GM12878 (cell line): ENCODE data around the gene CREBBP. TPM values are rescaled to one million over a fixed set of nuclear protein-coding genes. Genes with fewer than 3 reads are reported as not detected.
A peak's percentile ranks its signal among the peaks of the same experiment; 100 is the strongest.

ENCODE experiments used
- ATAC-seq: fragments of 200-7000 bp; cut with Tn5 transposase; 3 replicates; pipeline ENCODE4 v1.9.1; 2020; ENCODE audit warnings: mild to moderate bottlenecking, moderate library complexity
- BruUV-seq: library from RNA; stranded (reverse); fragments of 400-500 nt; replicated peaks from 2 replicates; lab custom pipeline; 2021; lab: Mats Ljungman, UMichigan
- CTCF ChIA-PET: fragments of 300-600 bp; sonication (Branson Sonifier 250); formaldehyde crosslinking; extraction: SDS; loops from one replicate; lab custom pipeline; 2021; ENCODE audit warnings: inconsistent platforms; lab: Yijun Ruan, JAX
- POLR2A ChIA-PET: fragments of 350-600 bp; formaldehyde crosslinking; extraction: SDS; loops from one replicate; lab custom pipeline; 2021; ENCODE audit warnings: inconsistent platforms; lab: Charles Lee
- RAD21 ChIA-PET: fragments of 300-600 bp; sonication (Branson Sonifier 250); formaldehyde crosslinking; loops from one replicate; lab custom pipeline; 2023; ENCODE audit warnings: antibody characterized with exemption; ENCODE audit not compliant: unreplicated experiment; lab: Charles Lee
- SMC1A ChIA-PET: fragments of 300-600 bp; sonication (Branson Sonifier 250); formaldehyde crosslinking; loops from one replicate; lab custom pipeline; 2023; ENCODE audit not compliant: unreplicated experiment, uncharacterized antibody; lab: Charles Lee
- DNase-seq: peaks from one replicate; pipeline ENCODE4 v3.0.0-alpha.2; 2011; ENCODE audit warnings: low read depth, low spot score
- FAIRE-seq: peaks from 3 replicates; lab custom pipeline; 2011; peaks lifted over from hg19 to GRCh38; lab: Jason Lieb, UNC
- H2AFZ ChIP-seq: 2 replicates; pipeline ENCODE4 v1.6.0; 2011; ENCODE audit warnings: low read depth, low read length, control low read depth; ENCODE audit not compliant: control insufficient read depth
- H3K27ac ChIP-seq: 2 replicates; pipeline ENCODE4 v1.5.1; 2011; ENCODE audit warnings: control low read depth; ENCODE audit not compliant: control insufficient read depth, insufficient read depth
- H3K27me3 ChIP-seq, 2 experiments: replicated peaks in 1 of 2; 2 replicates each; pipeline versions ENCODE4 v1.6.0 to v1.6.1; 2011; ENCODE audit warnings: low read length in 1 of 2; ENCODE audit not compliant: control insufficient read depth in 2 of 2, insufficient read depth in 2 of 2
- H3K36me3 ChIP-seq, 2 experiments: 2 replicates each; pipeline ENCODE4 v1.5.1; 2011; ENCODE audit warnings: low read length in 1 of 2; ENCODE audit not compliant: control insufficient read depth in 2 of 2, insufficient read depth in 2 of 2
- H3K4me1 ChIP-seq: 2 replicates; pipeline ENCODE4 v1.6.1; 2011; ENCODE audit warnings: mild to moderate bottlenecking, low read length, moderate library complexity, mixed read lengths; ENCODE audit not compliant: control insufficient read depth, insufficient read depth
- H3K4me2 ChIP-seq: 2 replicates; pipeline ENCODE4 v1.6.0; 2011; ENCODE audit warnings: control low read depth; ENCODE audit not compliant: control insufficient read depth, insufficient read depth
- H3K4me3 ChIP-seq: fragments of 200-600 bp; sonication (generic); 2 replicates; pipeline ENCODE4 v1.5.1; 2016
- H3K79me2 ChIP-seq: 2 replicates; pipeline ENCODE4 v1.6.0; 2011; ENCODE audit warnings: low read length; ENCODE audit not compliant: control insufficient read depth, insufficient read depth
- H3K9ac ChIP-seq: 2 replicates; pipeline ENCODE4 v1.8.0; 2011; ENCODE audit warnings: low read length, control low read depth, mixed read lengths; ENCODE audit not compliant: control insufficient read depth, insufficient read depth
- H3K9me3 ChIP-seq: replicated peaks from 3 replicates; pipeline ENCODE4 v1.5.1; 2011; ENCODE audit warnings: mild to moderate bottlenecking, low read length; ENCODE audit not compliant: control insufficient read depth, insufficient read depth
- H4K20me1 ChIP-seq: 2 replicates; pipeline ENCODE4 v1.6.0; 2011; ENCODE audit not compliant: control insufficient read depth, insufficient read depth
- BHLHE40 ChIP-seq, 2 experiments: fragments of 450-650 bp in 1 of 2; IDR thresholded peaks; 2 replicates each; pipeline ENCODE4 v1.6.1; 2011 to 2017; ENCODE audit warnings: low read depth in 2 of 2, borderline replicate concordance in 1 of 2, improper control_type of control experiment in 1 of 2, low read length in 1 of 2, mild to moderate bottlenecking in 1 of 2
- CHD2 ChIP-seq: IDR thresholded peaks from 2 replicates; pipeline ENCODE4 v1.6.1; 2011; ENCODE audit warnings: low read depth, low read length, improper control_type of control experiment, borderline replicate concordance
- IKZF2 ChIP-seq, 2 experiments: fragments of 450-650 bp; IDR thresholded peaks; 2 replicates each; pipeline ENCODE4 v1.6.1; 2017; ENCODE audit warnings: mild to moderate bottlenecking in 2 of 2, moderate library complexity in 2 of 2
- JUND ChIP-seq: IDR thresholded peaks from 2 replicates; pipeline ENCODE4 v1.6.1; 2012; ENCODE audit warnings: low read depth, mild to moderate bottlenecking, low read length, improper control_type of control experiment, moderate library complexity
- NBN ChIP-seq: fragments of 450-650 bp; IDR thresholded peaks from 2 replicates; pipeline ENCODE4 v1.6.1; 2016
- POLR2AphosphoS5 ChIP-seq: IDR thresholded peaks from 2 replicates; pipeline ENCODE4 v1.6.1; 2011; ENCODE audit warnings: mild to moderate bottlenecking, low read length, inconsistent platforms
- RELB ChIP-seq: fragments of 450-650 bp; IDR thresholded peaks from 2 replicates; pipeline ENCODE4 v1.6.1; 2017; ENCODE audit warnings: low read depth, mild to moderate bottlenecking, moderate library complexity
- TARDBP ChIP-seq: IDR thresholded peaks from 2 replicates; pipeline ENCODE4 v1.6.1; 2016; ENCODE audit warnings: borderline replicate concordance
- WGBS: methylation state at CpG from one replicate; pipeline ENCODE4 v1.1.6; 2016; ENCODE audit warnings: low lambda C conversion rate; ENCODE audit not compliant: insufficient replicate concordance, insufficient coverage; ENCODE audit errors: missing lambda C conversion rate; 5-methylcytosine and 5-hydroxymethylcytosine counted together
- in situ Hi-C: fragments of 300-500 bp; cut with MboI; formaldehyde crosslinking; loops from 9 replicates; pipeline ENCODE4 v1.14.3; 2018; ENCODE audit warnings: mixed read lengths
- intact Hi-C: fragments of 100-400 bp; cut with micrococcal nuclease; formaldehyde crosslinking; loops from one replicate; pipeline ENCODE4 v1.14.2; 2022; ENCODE audit not compliant: unreplicated experiment
- polyA plus RNA-seq, 11 experiments: library from polyadenylated mRNA; depleted of rRNA in 4 of 11; unstranded in 6 of 11; stranded (reverse) in 5 of 11; fragments of >200 nt; fragmentation: Nextera tagmentation in 4 of 11; fragmentation: Illumina TruSeq in 1 of 11; extraction: Ambion mirVana in 4 of 11; extraction: Trizol in 1 of 11; gene quantifications; 1 replicate in 1 of 11; 2 replicates in 10 of 11; pipeline versions ENCODE4 v1.2.1 to v1.2.3, GENCODE V29; 2011 to 2016; ENCODE audit warnings: inconsistent platforms in 2 of 11, missing spikeins in 2 of 11, low read depth in 1 of 11
- total RNA-seq, 4 experiments: library from RNA; depleted of rRNA in 3 of 4; stranded (reverse); fragments of >200 nt in 3 of 4; fragmentation: Illumina TruSeq in 1 of 4; extraction: Trizol in 1 of 4; gene quantifications; 2 replicates each; pipeline versions ENCODE4 v1.2.1 to v1.2.3, GENCODE V29; 2013 to 2021

The CREBBP gene
- total and polyA plus RNA-seq, 10 of the 15 experiments (the other 5 are each of a cell fraction or from before 2014, with no cell fraction given) = 3.4 to 32.7 (median 7.9) TPM

- no peak for TF ChIP-seq RELB
- TF ChIP-seq BHLHE40 (IDR thresholded peaks at IDR 0.05; ENCODE audit: borderline replicate concordance in 1 of 2, low read depth in 2 of 2, low read length in 1 of 2) = no peak
- no peak for TF ChIP-seq NBN
- TF ChIP-seq IKZF2 (IDR thresholded peaks at IDR 0.05) = no peak
- TF ChIP-seq CHD2 = no peak
These were observed 16.9 kb downstream of the CREBBP start (continued) for GRCh38 chr16:3863587-3863986.

- TF ChIP-seq JUND (no peak), POLR2AphosphoS5 (0 out of 2 replicates have a peak, but pooled peaks have one; percentile 37), TARDBP (no peak)
- TF ChIP-seq, all 136 proteins: peak for 1
- ChIA-PET CTCF (interaction anchor here (0.6 to 6.2 kb wide), 5 partner anchors 9 to 65 kb away, joined by 3 to 35 read pairs (median 5); no protein-coding TSS in a partner anchor), RAD21 (interaction anchor here (1.0 to 5.3 kb wide), 5 partner anchors 10 to 81 kb away, joined by 3 to 49 read pairs (median 4); partner anchors contain the start of gene CREBBP), POLR2A (interaction anchor here (0.6 to 2.9 kb wide), 8 partner anchors 10 to 565 kb away, joined by 3 to 22 read pairs (median 4); no protein-coding TSS in a partner anchor), SMC1A (interaction anchor here (0.9 to 13.4 kb wide), 8 partner anchors 9 to 83 kb away, joined by 3 to 160 read pairs (median 6); no protein-coding TSS in a partner anchor)
- in situ Hi-C loops = no loop called here
- peak overlapping the region; percentile 0; the same call in 1 of the 2 replicates for H3K27ac ChIP-seq
- no peak overlapping the region for H2AFZ ChIP-seq
- FAIRE-seq (no peak), ATAC-seq (peak; percentile 51), DNase-seq (no peak)
- no peak overlapping the region for H3K9ac ChIP-seq
- peaks cover 89% of the 10 kb centered on the region for H3K79me2 ChIP-seq
- 63% methylated on average over 11 of the region's 12 CpGs for WGBS
- peak overlapping the region; percentile 35; the same call in 1 of the 2 replicates for H3K4me2 ChIP-seq
- no TSS peak for BruUV-seq
- intact Hi-C loops = loop anchor here (5.0 kb wide), 1 partner anchor 75 kb away; no protein-coding TSS in a partner anchor
- H3K36me3 ChIP-seq = no peaks in the 10 kb centered on the region
- H3K4me1 ChIP-seq = peaks cover 52% of the 10 kb centered on the region
- no peak overlapping the region for H3K4me3 ChIP-seq
- H3K27me3 ChIP-seq = no peaks in the 10 kb centered on the region
- H4K20me1 ChIP-seq = peaks cover 6% of the 10 kb centered on the region
- no peaks in the 10 kb centered on the region for H3K9me3 ChIP-seq
These were observed 18.6 kb downstream of the CREBBP start for GRCh38 chr16:3861808-3862451.
